Astrocyte of the spinal cord (primary cell): Measurements from ENCODE around the gene BABAM2.

Source experiments
- DNase-seq: peaks from one replicate; pipeline ENCODE4 v3.0.0; 2011; ENCODE audit warnings: low read depth, low spot score
- H3K4me3 ChIP-seq: 2 replicates; pipeline ENCODE4 v1.5.1; 2011; ENCODE audit warnings: low read depth, mild to moderate bottlenecking, low read length, moderate library complexity
- in situ Hi-C: cut with HindIII; loops from 2 replicates; pipeline ENCODE4 v1.10.0; 2017; ENCODE audit warnings: low sequenced_read_pairs
- TF ChIP-seq, protein P1 (sequence below): IDR thresholded peaks from 2 replicates; pipeline ENCODE4 v1.5.1; 2012; ENCODE audit warnings: low read depth, mild to moderate bottlenecking, low read length, inconsistent platforms

Gene BABAM2

DNA sequence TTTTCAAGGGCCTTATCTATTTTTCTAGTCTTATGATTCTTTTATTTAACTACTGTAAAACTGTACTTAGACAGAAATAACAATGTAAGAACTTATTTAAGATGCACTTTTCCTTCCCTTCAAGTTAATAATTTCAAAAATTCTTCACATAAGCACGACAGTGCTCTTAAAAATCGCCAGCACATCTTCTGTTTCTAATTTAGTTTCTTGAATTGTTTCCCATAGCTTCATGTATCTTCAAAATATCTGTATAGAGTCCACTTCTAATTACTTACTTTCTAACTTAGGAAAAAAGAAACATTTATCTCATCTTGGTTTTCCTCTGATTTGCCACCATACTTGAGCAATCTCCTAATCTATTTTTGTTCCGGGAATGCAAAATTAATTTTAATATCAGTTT lies 196.1 kb downstream of the BABAM2 start:
- no peak for DNase-seq
- no peak overlapping the region for H3K4me3 ChIP-seq
- TF ChIP-seq, protein P1, sequence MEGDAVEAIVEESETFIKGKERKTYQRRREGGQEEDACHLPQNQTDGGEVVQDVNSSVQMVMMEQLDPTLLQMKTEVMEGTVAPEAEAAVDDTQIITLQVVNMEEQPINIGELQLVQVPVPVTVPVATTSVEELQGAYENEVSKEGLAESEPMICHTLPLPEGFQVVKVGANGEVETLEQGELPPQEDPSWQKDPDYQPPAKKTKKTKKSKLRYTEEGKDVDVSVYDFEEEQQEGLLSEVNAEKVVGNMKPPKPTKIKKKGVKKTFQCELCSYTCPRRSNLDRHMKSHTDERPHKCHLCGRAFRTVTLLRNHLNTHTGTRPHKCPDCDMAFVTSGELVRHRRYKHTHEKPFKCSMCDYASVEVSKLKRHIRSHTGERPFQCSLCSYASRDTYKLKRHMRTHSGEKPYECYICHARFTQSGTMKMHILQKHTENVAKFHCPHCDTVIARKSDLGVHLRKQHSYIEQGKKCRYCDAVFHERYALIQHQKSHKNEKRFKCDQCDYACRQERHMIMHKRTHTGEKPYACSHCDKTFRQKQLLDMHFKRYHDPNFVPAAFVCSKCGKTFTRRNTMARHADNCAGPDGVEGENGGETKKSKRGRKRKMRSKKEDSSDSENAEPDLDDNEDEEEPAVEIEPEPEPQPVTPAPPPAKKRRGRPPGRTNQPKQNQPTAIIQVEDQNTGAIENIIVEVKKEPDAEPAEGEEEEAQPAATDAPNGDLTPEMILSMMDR = no peak
- in situ Hi-C loops = no loop called here

DNA sequence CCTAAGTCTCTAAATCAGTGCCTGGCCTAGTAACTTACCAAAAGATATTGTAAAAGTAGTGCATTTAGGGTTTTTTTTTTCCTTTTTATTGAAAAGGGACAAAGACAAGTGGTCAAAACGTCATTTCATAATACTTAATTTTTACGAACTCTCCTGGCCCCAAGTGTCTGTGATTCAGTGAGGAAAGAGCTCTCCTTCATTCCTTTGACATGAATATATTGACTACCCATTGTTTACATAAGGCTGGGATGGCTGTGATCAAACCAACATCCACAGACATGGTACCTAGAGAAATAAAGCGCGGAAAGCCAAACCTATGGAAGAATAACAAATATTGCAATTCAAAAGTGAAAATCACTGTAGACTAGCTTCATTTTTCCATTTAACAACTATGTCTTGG lies 198.4 kb downstream of the BABAM2 start:
- H3K4me3 ChIP-seq = no peak overlapping the region
- TF ChIP-seq, protein P1 = no peak
- peak; percentile 62 for DNase-seq
- in situ Hi-C loops = no loop called here

DNA sequence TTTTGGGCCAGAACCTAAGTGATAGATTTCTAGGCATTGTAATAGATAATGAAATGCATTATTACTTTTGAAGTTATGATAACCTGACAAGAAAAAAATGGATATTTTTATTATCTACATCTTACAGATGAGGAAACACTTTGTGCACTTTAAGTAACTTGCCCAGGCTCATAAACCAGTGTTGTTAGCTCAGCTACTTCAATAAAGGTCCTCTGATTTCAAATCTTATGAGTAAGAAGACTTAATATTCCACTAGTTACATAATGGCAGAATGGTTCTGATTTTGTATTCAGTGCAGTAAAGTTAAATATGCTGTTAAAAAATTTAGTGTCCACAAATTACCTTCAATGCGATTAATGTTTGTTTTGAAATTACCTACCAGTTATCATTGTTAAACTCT lies 199.0 kb downstream of the BABAM2 start:
- DNase-seq = no peak
- TF ChIP-seq, protein P1 = no peak
- in situ Hi-C loops = no loop called here
- no peak overlapping the region for H3K4me3 ChIP-seq

DNA sequence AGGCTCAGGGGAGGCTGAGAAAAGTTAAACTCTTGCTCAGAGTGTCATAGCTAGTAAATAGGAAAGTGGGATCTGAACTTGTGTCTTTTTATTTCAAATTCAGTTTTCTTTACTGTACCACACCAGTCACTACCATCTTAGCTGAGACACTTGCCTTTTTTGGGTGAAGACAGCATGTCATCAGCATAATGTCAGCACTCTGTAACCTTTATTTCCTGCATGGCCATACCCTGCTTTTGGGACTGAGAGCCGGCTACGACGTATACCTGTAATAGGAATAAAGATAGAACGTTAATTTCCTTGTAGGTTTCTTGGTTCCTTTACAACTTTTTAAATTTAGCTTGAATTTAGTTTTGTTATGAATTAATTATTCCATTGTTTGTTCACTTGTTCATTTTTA lies 202.8 kb downstream of the BABAM2 start:
- no peak for DNase-seq
- TF ChIP-seq, protein P1 = no peak
- in situ Hi-C loops = no loop called here
- H3K4me3 ChIP-seq = no peak overlapping the region

DNA sequence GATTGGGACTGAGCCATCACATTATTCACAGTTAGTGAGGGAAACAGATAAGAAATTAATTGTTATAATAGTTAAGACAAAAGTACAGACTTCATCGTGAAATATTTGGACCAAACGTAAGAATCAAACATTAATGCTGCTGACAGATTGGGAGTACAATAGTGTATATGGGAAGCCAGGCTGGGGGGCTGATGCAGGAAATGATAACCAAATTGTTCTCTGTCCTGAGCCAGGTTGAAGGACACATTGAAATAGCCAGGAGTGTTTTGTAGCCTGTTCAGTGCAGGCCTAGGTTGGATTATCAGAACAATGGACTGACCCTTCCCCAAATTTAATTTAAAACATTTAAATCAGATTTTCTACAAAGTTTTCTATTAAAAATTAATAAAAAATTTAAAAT lies 203.2 kb downstream of the BABAM2 start:
- TF ChIP-seq, protein P1 = no peak
- in situ Hi-C loops = no loop called here
- no peak for DNase-seq
- no peak overlapping the region for H3K4me3 ChIP-seq

DNA sequence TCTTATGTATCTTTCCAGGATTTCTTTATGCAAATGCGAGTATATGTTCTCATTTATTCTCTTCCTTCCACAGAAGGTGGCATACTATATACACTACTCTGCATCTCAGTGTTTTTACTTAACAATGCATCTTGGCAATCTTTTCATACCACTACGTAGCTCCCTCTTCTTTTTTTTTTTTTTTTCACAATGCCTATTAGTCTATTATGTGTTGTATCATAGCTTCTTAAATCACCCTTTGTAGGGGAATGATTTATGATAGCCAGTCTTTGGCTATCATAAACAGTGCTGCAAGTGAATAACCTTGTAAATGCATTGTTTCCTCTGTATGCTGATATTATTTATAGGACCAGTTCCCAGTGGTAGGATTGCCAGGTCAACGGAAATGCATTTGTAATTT lies 204.2 kb downstream of the BABAM2 start:
- no peak overlapping the region for H3K4me3 ChIP-seq
- TF ChIP-seq, protein P1 = no peak
- in situ Hi-C loops = no loop called here
- no peak for DNase-seq

DNA sequence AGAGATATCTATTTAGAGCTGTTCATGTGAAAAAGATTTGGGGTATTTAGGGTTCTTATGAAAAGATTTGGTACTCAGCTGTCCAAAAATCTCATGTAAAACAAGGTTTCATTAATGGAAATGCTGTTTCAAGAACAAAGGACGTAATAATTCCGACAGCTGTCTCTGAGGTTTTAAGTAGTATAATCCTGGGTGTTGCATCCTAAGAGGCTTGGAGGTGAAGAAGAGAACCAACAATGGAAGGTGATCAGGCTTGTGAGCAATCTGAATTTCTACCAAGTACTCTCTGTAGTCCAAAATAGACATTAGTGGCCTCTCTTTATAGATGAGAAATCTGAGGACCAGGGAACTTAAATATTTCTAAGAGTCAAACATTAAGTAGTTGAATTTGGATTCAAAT lies 205.1 kb downstream of the BABAM2 start:
- no peak for DNase-seq
- in situ Hi-C loops = no loop called here
- TF ChIP-seq, protein P1 = no peak
- H3K4me3 ChIP-seq = no peak overlapping the region
